SK-N-SH (cell line): ENCODE results near the gene NPAS3. TPM values are rescaled to one million over a fixed set of nuclear protein-coding genes. Genes with fewer than 3 reads are reported as not detected.
A peak's percentile ranks its signal among the peaks of the same experiment; 100 is the strongest.

Source experiments
- CTCF ChIA-PET: fragments of 300-600, 350-600 bp; formaldehyde crosslinking; extraction: SDS; loops from one replicate; lab custom pipeline; 2021; lab: Yijun Ruan, JAX
- POLR2A ChIA-PET: fragments of 350-600 bp; sonication (Branson Sonifier 250); formaldehyde crosslinking; extraction: SDS; loops from one replicate; lab custom pipeline; 2020; ENCODE audit warnings: antibody characterized with exemption, inconsistent platforms; lab: Yijun Ruan, JAX
- DNase-seq: peaks from one replicate; pipeline ENCODE4 v3.0.0; 2012
- H2AFZ ChIP-seq: fragments of 200-600 bp; sonication (generic); 2 replicates; pipeline ENCODE4 v1.8.1; 2016; ENCODE audit warnings: antibody characterized with exemption, mild to moderate bottlenecking, low read depth
- H3F3A ChIP-seq: fragments of 200-600 bp; sonication (generic); replicated peaks from 2 replicates; pipeline ENCODE3; 2016; ENCODE audit warnings: antibody characterized with exemption, mild to moderate bottlenecking; ENCODE audit not compliant: insufficient read depth
- H3K27ac ChIP-seq, 2 experiments: fragments of 200-500 bp in 1 of 2; fragments of 200-600 bp in 1 of 2; sonication (Bioruptor generic) in 1 of 2; sonication (generic), shearing (Covaris generic) in 1 of 2; 2 replicates each; pipeline versions ENCODE4 v1.5.1 to v1.6.1; 2014 to 2016; ENCODE audit warnings: low read depth in 2 of 2, inconsistent platforms in 1 of 2, low read length in 1 of 2, mild to moderate bottlenecking in 1 of 2, mixed read lengths in 1 of 2
- H3K27me3 ChIP-seq: fragments of 200-600 bp; sonication (generic), shearing (Covaris generic); 2 replicates; pipeline ENCODE4 v1.6.1; 2016; ENCODE audit warnings: mixed run types; ENCODE audit not compliant: insufficient read depth
- H3K36me3 ChIP-seq, 2 experiments: fragments of 200-500 bp in 1 of 2; fragments of 200-600 bp in 1 of 2; sonication (Bioruptor generic) in 1 of 2; sonication (generic) in 1 of 2; replicated peaks in 1 of 2; 2 replicates each; pipeline versions ENCODE3 to v1.5.1; 2014 to 2016; ENCODE audit warnings: low read length in 1 of 2, mild to moderate bottlenecking in 1 of 2; ENCODE audit not compliant: insufficient read depth in 2 of 2, control insufficient read depth in 1 of 2
- H3K4me1 ChIP-seq, 2 experiments: fragments of 200-500 bp in 1 of 2; fragments of 200-600 bp in 1 of 2; sonication (Bioruptor generic) in 1 of 2; sonication (generic), shearing (Covaris generic) in 1 of 2; 2 replicates each; pipeline versions ENCODE4 v1.5.1 to v1.6.1; 2014 to 2016; ENCODE audit warnings: low read depth in 1 of 2, low read length in 1 of 2, mixed run types in 1 of 2; ENCODE audit not compliant: insufficient read depth in 2 of 2, control insufficient read depth in 1 of 2
- H3K4me2 ChIP-seq: fragments of 200-600 bp; sonication (generic), shearing (Covaris generic); 2 replicates; pipeline ENCODE4 v1.6.1; 2017; ENCODE audit warnings: mixed run types
- H3K4me3 ChIP-seq, 2 experiments: fragments of 200-500 bp in 1 of 2; fragments of 200-600 bp in 1 of 2; sonication (Bioruptor generic) in 1 of 2; sonication (generic), shearing (Covaris generic) in 1 of 2; 2 replicates each; pipeline versions ENCODE4 v1.5.1 to v1.8.1; 2014 to 2016; ENCODE audit warnings: low read depth in 2 of 2, inconsistent platforms in 1 of 2, low read length in 1 of 2, mild to moderate bottlenecking in 1 of 2, mixed read lengths in 1 of 2, moderate library complexity in 1 of 2
- H3K79me2 ChIP-seq: fragments of 200-600 bp; sonication (generic); 2 replicates; pipeline ENCODE4 v1.8.1; 2017; ENCODE audit warnings: mild to moderate bottlenecking; ENCODE audit not compliant: insufficient read depth
- H3K9ac ChIP-seq: fragments of 200-600 bp; sonication (generic); 2 replicates; pipeline ENCODE4 v1.6.1; 2017; ENCODE audit warnings: mixed run types
- H3K9me2 ChIP-seq: fragments of 200-600 bp; sonication (generic); 2 replicates; pipeline ENCODE4 v1.6.1; 2017; ENCODE audit warnings: mixed run types
- H3K9me3 ChIP-seq: fragments of 200-600 bp; sonication (generic); 2 replicates; pipeline ENCODE4 v1.6.1; 2017; ENCODE audit warnings: mixed run types, mild to moderate bottlenecking, moderate library complexity
- H4K20me1 ChIP-seq: fragments of 200-600 bp; sonication (generic); 2 replicates; pipeline ENCODE4 v1.6.1; 2017; ENCODE audit warnings: mild to moderate bottlenecking, mixed run types; ENCODE audit not compliant: insufficient read depth
- ELF1 ChIP-seq: IDR thresholded peaks from 2 replicates; pipeline ENCODE4 v1.4.0; 2012
- EP300 ChIP-seq, 2 experiments: IDR thresholded peaks; 2 replicates each; pipeline versions ENCODE4 v1.4.0 to v1.6.1; 2012; ENCODE audit warnings: borderline replicate concordance in 1 of 2, low read depth in 1 of 2, low read length in 1 of 2
- FOXM1 ChIP-seq: IDR thresholded peaks from 2 replicates; pipeline ENCODE4 v1.4.0; 2012; ENCODE audit warnings: low read depth, mild to moderate bottlenecking
- GABPA ChIP-seq: IDR thresholded peaks from 2 replicates; pipeline ENCODE4 v1.4.0; 2012; ENCODE audit warnings: low read depth, mild to moderate bottlenecking
- NFIC ChIP-seq: IDR thresholded peaks from 2 replicates; pipeline ENCODE4 v1.4.0; 2012; ENCODE audit warnings: borderline replicate concordance
- RXRA ChIP-seq: IDR thresholded peaks from 2 replicates; pipeline ENCODE4 v1.4.0; 2012; ENCODE audit warnings: low read depth, mild to moderate bottlenecking, borderline replicate concordance
- TEAD4 ChIP-seq: IDR thresholded peaks from 2 replicates; pipeline ENCODE4 v1.4.0; 2012; ENCODE audit warnings: mild to moderate bottlenecking, borderline replicate concordance; ENCODE audit not compliant: insufficient read depth
- WGBS: methylation state at CpG from one replicate; pipeline ENCODE4 v1.1.6; 2017; ENCODE audit warnings: low lambda C conversion rate; 5-methylcytosine and 5-hydroxymethylcytosine counted together
- polyA plus RNA-seq, 3 experiments: library from polyadenylated mRNA; depleted of rRNA; stranded (reverse); fragments of >200 nt; gene quantifications; 2 replicates each; pipeline ENCODE4 v1.2.3, GENCODE V29; 2012
- TF ChIP-seq, protein P1 (sequence below): IDR thresholded peaks from 2 replicates; pipeline ENCODE4; 2012
- TF ChIP-seq, protein P2 (sequence below): IDR thresholded peaks from 2 replicates; pipeline ENCODE4 v1.4.0; 2012; ENCODE audit warnings: low read depth
- TF ChIP-seq, protein P3 (sequence below): fragments of 150-350 bp; IDR thresholded peaks from 2 replicates; pipeline ENCODE4 v1.6.1; 2016; ENCODE audit warnings: mild to moderate bottlenecking, low read depth, low read length
- TF ChIP-seq, protein P4 (sequence below): IDR thresholded peaks from 2 replicates; pipeline ENCODE4 v1.6.1; 2012; ENCODE audit warnings: mild to moderate bottlenecking, low read depth, low read length, moderate library complexity

NPAS3 gene
- polyA plus RNA-seq, 1 of the 3 experiments (the other 2 are of a cell fraction): 4.3 TPM

DNA sequence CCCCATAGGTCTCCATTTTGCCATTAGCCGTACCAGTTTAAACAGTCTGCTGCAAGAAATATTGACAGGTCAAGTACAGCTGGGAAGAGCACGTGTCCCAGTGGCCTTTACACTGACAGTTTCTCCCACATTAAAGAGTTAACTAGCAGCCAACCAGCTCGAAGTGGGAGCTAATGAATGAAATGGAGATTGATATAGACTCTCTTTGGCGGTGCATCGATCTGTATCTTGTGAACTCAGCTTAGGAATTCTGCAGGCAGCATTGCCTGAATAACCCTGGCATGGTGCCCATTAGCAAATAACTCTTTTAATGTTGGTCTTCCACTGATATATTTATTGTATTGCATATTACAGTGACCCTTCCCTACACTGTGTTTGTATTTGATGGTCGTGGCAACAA is 692.8 kb downstream of the NPAS3 start:
- CTCF ChIA-PET: interaction anchor here (1.1 kb wide), 1 partner anchor 17 kb away, joined by 4 read pairs; no protein-coding TSS in a partner anchor

DNA sequence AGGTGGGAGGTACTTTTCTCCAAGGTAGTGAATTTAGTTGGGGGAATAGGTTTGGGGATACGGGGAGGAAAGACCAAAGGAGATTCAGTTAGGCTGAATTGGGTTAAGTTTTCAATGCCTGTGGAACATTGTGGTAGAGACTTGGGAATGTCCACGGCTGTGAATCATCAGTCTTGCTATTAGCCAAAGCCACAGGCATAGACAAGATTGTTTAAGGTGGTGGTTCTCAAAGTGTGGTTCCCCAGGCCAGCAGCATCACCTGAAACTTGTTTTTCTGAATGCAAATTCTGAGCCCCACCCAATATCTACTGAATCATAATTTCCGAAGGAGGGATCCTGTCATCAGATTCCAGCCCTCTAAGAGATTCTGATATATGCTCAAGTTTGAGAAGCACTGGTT is 696.0 kb downstream of the NPAS3 start:
- no peak overlapping the region for H3K4me2 ChIP-seq
- no peaks in the 10 kb centered on the region for H3F3A ChIP-seq
- no peaks in the 10 kb centered on the region for H3K4me1 ChIP-seq
- H3K27me3 ChIP-seq: no peaks in the 10 kb centered on the region
- no peaks in the 10 kb centered on the region for H3K9me3 ChIP-seq
- CTCF ChIA-PET: no interaction called here
- H3K27ac ChIP-seq: no peak overlapping the region
- no peaks in the 10 kb centered on the region for H4K20me1 ChIP-seq
- H3K4me3 ChIP-seq: no peak overlapping the region
- no peak for DNase-seq
- 79% methylated on average over 3 of the region's 3 CpGs for WGBS
- H3K36me3 ChIP-seq: no peaks in the 10 kb centered on the region
- no peak for TF ChIP-seq TEAD4
- TF ChIP-seq GABPA: no peak
- H3K79me2 ChIP-seq: no peaks in the 10 kb centered on the region
- H3K9me2 ChIP-seq: no peaks in the 10 kb centered on the region
- H3K9ac ChIP-seq: no peak overlapping the region
- POLR2A ChIA-PET: no interaction called here
- H2AFZ ChIP-seq: no peak overlapping the region

More for the DNA sequence above, 692.8 kb downstream of the NPAS3 start:
- Histone ChIP-seq H3K9me3 (no peaks in the 10 kb centered on the region), H3K9ac (no peak overlapping the region), H3K79me2 (no peaks in the 10 kb centered on the region), H3K4me1 (no peaks in the 10 kb centered on the region), H4K20me1 (no peaks in the 10 kb centered on the region), H3K27me3 (no peaks in the 10 kb centered on the region), H3K4me3 (no peak overlapping the region), H2AFZ (no peak overlapping the region), H3K27ac (no peak overlapping the region), H3F3A (no peaks in the 10 kb centered on the region), H3K9me2 (no peaks in the 10 kb centered on the region), H3K36me3 (no peaks in the 10 kb centered on the region), H3K4me2 (no peak overlapping the region)
- POLR2A ChIA-PET: no interaction called here
- peak; percentile 14; the same call in 1 of the 2 replicates for TF ChIP-seq NFIC
- no peak for TF ChIP-seq ELF1
- DNase-seq: no peak
- WGBS: 65% methylated on average over 6 of the region's 6 CpGs

DNA sequence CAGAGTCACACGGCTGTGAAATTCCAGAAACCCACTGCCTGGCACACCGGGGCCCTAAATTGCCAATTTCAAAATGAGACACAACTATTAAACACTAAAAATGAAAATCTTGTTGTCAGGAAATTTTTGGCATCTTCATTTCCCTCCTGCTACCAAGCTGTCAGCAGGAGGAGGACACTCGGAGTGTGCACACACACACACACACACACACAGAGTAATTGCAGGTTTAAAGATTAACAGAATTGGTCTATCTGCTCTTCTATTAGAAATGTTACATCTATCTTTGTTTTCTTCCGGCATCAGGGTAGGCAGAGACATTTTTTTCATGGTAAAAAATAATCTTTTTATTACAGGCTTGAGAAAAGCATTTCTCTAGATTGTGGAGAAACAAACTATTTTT is 698.0 kb downstream of the NPAS3 start:
- no peak overlapping the region for H2AFZ ChIP-seq
- no peak overlapping the region for H3K9ac ChIP-seq
- no peaks in the 10 kb centered on the region for H3F3A ChIP-seq
- no peaks in the 10 kb centered on the region for H3K27me3 ChIP-seq
- no peak overlapping the region for H3K27ac ChIP-seq
- 77% methylated on average over 4 of the region's 4 CpGs for WGBS
- DNase-seq: no peak
- H3K9me3 ChIP-seq: no peaks in the 10 kb centered on the region
- no peaks in the 10 kb centered on the region for H4K20me1 ChIP-seq
- H3K9me2 ChIP-seq: no peaks in the 10 kb centered on the region
- no peaks in the 10 kb centered on the region for H3K36me3 ChIP-seq
- ChIA-PET CTCF (no interaction called here), POLR2A (no interaction called here)
- no peaks in the 10 kb centered on the region for H3K79me2 ChIP-seq
- TF ChIP-seq RXRA: no peak
- H3K4me2 ChIP-seq: no peak overlapping the region
- no peaks in the 10 kb centered on the region for H3K4me1 ChIP-seq
- no peak overlapping the region for H3K4me3 ChIP-seq

DNA sequence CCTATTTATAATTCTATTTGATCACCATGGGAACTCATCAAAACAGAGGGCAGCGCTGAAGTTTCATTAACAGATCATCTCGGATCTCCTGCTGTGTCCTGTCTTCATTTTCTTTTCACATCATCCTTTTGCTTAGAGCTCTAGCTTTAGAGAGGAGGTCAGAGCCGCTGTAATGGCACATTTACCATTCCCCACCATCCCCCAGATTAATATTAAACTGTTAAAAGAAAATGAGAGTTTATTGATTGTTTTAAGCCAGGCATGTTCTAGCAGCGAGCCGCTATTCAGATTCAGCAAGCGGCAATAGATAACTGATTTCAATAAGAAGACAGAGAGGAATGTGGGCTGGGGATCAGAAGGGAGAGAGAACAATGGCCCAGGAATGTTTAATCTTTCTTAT is 703.4 kb downstream of the NPAS3 start:
- H3K4me3 ChIP-seq: no peak overlapping the region
- H3K36me3 ChIP-seq: no peaks in the 10 kb centered on the region
- no peak overlapping the region for H3K4me2 ChIP-seq
- no peaks in the 10 kb centered on the region for H4K20me1 ChIP-seq
- ChIA-PET CTCF (no interaction called here), POLR2A (no interaction called here)
- H3K9me3 ChIP-seq: no peaks in the 10 kb centered on the region
- 87% methylated on average over 6 of the region's 6 CpGs for WGBS
- H3K9ac ChIP-seq: no peak overlapping the region
- no peaks in the 10 kb centered on the region for H3K27me3 ChIP-seq
- no peak overlapping the region for H3K27ac ChIP-seq
- peaks cover 0 to 15% of the 10 kb centered on the region in 2 experiments; a peak in 2 of 4 replicates for H3K4me1 ChIP-seq
- no peaks in the 10 kb centered on the region for H3K79me2 ChIP-seq
- H2AFZ ChIP-seq: no peak overlapping the region
- H3K9me2 ChIP-seq: no peaks in the 10 kb centered on the region
- H3F3A ChIP-seq: peaks cover 7% of the 10 kb centered on the region
- DNase-seq: no peak
- TF ChIP-seq EP300 (IDR thresholded peaks at IDR 0.05; ENCODE audit: borderline replicate concordance in 1 of 2, low read depth in 1 of 2, low read length in 1 of 2): no peak
- TF ChIP-seq, protein P1, sequence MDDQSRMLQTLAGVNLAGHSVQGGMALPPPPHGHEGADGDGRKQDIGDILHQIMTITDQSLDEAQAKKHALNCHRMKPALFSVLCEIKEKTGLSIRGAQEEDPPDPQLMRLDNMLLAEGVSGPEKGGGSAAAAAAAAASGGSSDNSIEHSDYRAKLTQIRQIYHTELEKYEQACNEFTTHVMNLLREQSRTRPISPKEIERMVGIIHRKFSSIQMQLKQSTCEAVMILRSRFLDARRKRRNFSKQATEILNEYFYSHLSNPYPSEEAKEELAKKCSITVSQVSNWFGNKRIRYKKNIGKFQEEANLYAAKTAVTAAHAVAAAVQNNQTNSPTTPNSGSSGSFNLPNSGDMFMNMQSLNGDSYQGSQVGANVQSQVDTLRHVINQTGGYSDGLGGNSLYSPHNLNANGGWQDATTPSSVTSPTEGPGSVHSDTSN: no peak
- TF ChIP-seq, protein P2, sequence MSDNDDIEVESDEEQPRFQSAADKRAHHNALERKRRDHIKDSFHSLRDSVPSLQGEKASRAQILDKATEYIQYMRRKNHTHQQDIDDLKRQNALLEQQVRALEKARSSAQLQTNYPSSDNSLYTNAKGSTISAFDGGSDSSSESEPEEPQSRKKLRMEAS: no peak
- TF ChIP-seq, protein P3, sequence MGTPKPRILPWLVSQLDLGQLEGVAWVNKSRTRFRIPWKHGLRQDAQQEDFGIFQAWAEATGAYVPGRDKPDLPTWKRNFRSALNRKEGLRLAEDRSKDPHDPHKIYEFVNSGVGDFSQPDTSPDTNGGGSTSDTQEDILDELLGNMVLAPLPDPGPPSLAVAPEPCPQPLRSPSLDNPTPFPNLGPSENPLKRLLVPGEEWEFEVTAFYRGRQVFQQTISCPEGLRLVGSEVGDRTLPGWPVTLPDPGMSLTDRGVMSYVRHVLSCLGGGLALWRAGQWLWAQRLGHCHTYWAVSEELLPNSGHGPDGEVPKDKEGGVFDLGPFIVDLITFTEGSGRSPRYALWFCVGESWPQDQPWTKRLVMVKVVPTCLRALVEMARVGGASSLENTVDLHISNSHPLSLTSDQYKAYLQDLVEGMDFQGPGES: no peak
- TF ChIP-seq FOXM1: no peak
- TF ChIP-seq, protein P4, sequence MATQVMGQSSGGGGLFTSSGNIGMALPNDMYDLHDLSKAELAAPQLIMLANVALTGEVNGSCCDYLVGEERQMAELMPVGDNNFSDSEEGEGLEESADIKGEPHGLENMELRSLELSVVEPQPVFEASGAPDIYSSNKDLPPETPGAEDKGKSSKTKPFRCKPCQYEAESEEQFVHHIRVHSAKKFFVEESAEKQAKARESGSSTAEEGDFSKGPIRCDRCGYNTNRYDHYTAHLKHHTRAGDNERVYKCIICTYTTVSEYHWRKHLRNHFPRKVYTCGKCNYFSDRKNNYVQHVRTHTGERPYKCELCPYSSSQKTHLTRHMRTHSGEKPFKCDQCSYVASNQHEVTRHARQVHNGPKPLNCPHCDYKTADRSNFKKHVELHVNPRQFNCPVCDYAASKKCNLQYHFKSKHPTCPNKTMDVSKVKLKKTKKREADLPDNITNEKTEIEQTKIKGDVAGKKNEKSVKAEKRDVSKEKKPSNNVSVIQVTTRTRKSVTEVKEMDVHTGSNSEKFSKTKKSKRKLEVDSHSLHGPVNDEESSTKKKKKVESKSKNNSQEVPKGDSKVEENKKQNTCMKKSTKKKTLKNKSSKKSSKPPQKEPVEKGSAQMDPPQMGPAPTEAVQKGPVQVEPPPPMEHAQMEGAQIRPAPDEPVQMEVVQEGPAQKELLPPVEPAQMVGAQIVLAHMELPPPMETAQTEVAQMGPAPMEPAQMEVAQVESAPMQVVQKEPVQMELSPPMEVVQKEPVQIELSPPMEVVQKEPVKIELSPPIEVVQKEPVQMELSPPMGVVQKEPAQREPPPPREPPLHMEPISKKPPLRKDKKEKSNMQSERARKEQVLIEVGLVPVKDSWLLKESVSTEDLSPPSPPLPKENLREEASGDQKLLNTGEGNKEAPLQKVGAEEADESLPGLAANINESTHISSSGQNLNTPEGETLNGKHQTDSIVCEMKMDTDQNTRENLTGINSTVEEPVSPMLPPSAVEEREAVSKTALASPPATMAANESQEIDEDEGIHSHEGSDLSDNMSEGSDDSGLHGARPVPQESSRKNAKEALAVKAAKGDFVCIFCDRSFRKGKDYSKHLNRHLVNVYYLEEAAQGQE: no peak
